Retinal pigment epithelial cell (primary cell): Measurements from ENCODE around the gene C2orf42.
A peak's percentile ranks its signal among the peaks of the same experiment; 100 is the strongest.
"Not testable (repeated sequence)": the region's sequence is repeated elsewhere in the genome, so short reads cannot be mapped to it uniquely, and the experiment has no call there.

ENCODE experiments used
- DNase-seq: peaks from one replicate; pipeline ENCODE4 v3.0.0-alpha.2; 2010; ENCODE audit warnings: low read depth
- H3K4me3 ChIP-seq: 2 replicates; pipeline ENCODE4 v1.5.1; 2011; ENCODE audit warnings: mild to moderate bottlenecking, low read length, control low read depth, moderate library complexity
- TF ChIP-seq, protein P1 (sequence below): conservative IDR thresholded peaks from 2 replicates; pipeline ENCODE4 v1.5.1; 2011; ENCODE audit warnings: low read depth, low read length, control low read depth, inconsistent platforms

C2orf42 gene

DNA sequence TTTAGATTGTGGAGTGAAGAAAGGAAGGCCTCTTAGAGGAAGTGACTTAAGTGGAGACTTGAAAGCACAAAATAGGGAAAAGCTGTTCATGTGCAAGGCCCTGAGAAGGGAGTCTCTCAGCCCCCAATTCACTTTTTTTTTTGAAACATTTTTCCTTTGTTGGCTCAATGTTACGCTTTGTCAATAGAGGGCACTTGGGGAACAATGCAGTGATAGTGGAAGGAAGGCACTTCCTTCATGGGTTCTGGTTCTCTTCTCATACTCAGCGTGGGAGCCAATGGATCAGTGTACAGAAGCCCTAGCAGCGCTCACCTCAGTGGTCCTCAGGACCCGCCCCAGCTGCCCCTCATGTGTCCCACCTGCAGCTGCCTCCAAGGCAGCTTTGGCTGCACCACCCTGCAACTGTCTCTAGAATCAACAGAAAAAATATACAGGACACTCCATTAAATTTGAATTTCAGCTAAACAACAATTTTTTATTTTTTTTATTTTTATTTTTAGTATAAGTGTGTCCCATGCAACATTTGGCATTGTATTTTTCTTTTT, 8.6 kb upstream of the C2orf42 start:
- H3K4me3 ChIP-seq = no peak overlapping the region
- no peak for DNase-seq
- TF ChIP-seq, protein P1, sequence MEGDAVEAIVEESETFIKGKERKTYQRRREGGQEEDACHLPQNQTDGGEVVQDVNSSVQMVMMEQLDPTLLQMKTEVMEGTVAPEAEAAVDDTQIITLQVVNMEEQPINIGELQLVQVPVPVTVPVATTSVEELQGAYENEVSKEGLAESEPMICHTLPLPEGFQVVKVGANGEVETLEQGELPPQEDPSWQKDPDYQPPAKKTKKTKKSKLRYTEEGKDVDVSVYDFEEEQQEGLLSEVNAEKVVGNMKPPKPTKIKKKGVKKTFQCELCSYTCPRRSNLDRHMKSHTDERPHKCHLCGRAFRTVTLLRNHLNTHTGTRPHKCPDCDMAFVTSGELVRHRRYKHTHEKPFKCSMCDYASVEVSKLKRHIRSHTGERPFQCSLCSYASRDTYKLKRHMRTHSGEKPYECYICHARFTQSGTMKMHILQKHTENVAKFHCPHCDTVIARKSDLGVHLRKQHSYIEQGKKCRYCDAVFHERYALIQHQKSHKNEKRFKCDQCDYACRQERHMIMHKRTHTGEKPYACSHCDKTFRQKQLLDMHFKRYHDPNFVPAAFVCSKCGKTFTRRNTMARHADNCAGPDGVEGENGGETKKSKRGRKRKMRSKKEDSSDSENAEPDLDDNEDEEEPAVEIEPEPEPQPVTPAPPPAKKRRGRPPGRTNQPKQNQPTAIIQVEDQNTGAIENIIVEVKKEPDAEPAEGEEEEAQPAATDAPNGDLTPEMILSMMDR = no peak

DNA sequence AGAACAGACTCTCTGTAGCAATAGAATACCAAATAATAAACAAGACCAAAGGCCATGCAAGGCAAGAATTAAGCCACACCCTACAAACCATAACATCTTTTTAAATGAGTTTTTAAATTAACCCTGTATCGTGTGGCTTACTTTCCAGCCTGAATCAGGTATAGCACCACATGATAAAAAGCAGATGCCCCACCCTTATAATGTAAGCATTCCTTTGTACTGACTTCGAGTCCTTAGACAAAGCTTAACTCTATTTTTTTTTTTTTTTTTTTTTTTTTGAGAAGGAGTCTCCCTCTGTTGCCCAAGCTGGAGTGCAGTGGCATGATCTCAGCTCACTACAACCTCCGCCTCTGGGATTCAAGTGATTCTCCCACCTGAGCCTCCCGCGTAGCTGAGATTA, 1.7 kb upstream of the C2orf42 start:
- DNase-seq = no peak
- H3K4me3 ChIP-seq = no peak overlapping the region
- TF ChIP-seq, protein P1 = no peak

DNA sequence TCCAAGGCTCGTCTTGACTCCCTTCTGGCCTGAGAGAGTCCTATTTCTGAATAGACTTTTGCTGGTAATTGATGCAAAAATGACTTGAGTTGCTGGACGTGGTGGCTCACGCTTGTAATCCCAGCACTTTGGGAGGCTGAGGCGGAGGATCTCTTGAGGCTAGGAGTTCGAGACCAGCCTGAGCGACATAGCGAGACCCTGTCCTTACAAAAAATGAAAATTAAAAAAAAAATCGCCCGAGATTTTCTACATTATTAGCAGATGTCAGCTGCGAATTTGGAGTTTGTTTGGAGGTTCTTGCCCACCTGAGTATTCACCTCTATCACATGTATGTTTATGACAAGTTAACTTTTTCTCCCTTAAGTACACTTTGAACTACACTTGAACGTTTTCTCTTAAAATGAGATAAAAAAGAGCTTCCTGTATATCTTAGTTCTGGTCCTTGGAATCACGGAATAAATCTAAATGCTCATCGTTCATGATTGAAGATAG, 471 bp upstream of the C2orf42 start:
- TF ChIP-seq, protein P1 = no peak
- no peak for DNase-seq
- H3K4me3 ChIP-seq = peak overlapping the region; percentile 91

DNA sequence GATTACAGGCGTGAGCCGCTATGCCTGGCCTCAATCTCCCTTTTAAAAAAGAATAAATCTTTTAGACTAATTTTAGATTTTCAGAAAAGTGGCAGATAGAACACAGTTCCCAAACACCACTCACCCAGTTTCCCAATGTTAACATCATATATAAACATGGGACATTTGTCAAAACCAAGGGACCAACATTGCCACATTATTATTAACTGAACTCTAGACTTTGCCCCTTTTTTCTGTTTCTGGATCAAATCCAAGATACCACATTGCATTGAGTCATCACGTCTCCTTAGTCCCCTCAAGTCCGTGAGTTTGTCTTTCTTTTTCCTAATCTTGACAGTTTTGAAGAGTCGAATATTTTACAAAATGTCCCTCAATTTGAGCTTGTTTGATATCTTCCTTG, 2.4 kb downstream of the C2orf42 start:
- no peak overlapping the region for H3K4me3 ChIP-seq
- TF ChIP-seq, protein P1 = no peak
- peak; percentile 11 for DNase-seq

DNA sequence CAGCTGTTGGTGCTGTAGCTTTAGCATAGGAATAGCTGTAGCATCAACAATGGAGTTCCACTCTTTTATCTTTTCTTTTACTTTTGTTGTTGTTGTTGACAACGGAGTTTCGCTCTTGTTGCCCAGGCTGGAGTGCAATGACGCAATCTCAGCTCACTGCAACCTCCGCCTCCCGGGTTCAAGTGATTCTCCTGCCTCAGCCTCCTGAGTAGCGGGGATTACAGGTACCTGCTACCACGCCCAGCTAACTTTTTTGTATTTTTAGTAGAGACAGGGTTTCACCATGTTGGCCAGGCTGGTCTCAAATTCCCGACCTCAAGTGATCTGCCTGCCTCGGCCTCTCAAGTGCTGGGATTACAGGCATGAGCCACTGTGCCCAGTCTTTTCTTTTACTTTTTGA, 3.6 kb downstream of the C2orf42 start:
- not testable (repeated sequence) for DNase-seq, H3K4me3 ChIP-seq

DNA sequence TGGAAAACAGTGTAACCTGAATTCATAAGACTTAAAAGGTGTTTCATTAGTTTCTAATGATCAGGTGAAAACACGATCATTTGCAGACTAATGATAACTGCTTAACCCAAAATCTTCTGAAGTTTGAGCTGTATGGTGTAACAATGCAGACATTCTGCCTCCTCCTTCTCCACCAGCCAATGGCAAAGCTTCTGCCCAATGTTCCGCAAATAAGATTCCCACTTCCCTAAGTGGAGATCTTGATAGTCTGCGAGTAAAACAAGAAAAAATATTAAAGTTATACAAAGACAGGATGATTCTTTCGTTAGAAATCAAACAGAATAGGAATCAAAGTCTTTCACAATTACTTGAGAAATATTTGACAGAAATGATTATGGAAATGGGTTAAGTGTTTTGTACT, 8.1 kb downstream of the C2orf42 start:
- H3K4me3 ChIP-seq = no peak overlapping the region
- TF ChIP-seq, protein P1 = no peak
- DNase-seq = no peak

DNA sequence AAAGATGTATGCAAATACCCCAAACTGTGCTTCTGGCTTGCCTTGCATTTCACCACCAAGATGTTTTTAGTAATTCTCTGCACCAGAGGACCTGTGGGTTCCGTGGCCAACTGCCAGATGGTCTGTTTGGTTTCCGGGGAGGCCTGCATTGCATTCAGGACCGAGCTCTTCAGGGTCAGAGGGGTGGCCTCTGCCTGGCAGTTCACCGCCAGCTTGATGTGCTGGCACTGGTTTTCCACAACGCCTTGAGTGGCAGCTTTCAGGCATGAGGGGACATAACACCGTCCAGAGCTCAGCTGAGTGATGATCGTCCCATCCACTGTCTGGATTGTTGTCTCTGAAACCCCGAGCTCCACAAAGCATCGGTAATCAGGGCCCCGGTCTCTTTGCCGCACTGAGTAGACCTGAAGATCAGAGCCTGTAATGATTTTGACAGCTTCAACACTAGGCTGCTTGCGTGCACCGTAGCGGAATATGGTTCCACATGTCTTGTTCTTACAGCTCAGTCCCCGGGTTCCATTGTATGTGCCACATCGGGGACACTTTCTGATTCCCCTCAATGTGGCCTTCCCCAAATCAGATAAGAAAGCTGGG, 9.4 kb downstream of the C2orf42 start:
- no peak overlapping the region for H3K4me3 ChIP-seq
- no peak for DNase-seq
- TF ChIP-seq, protein P1 = no peak
